Measurements from ENCODE around the gene MEOX2. TPM values are rescaled to one million over a fixed set of nuclear protein-coding genes. Genes with fewer than 3 reads are reported as not detected.

The MEOX2 gene
- total and polyA plus RNA-seq, 2 of the 13 experiments (the other 11 are each of a cell fraction or from before 2014, with no cell fraction given): not detected

DNA sequence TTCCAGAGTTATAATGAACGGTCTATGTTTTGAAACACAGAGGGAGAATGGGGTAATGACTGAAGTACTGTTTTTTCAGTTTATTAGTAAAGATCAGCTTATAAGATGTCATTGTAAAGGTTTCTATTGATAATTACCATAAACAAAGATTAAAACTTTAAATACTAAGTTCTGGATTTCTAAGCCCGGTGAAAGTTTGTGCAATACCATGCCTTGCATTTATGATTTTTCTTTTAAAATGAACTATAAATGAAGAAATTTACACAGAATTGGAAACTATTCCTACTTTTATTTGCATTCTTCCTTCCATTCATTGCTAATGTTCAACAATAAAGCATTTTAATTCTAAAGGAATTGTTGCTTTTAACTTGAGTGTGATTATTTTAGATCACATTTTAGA is 4.9 kb downstream of the MEOX2 start:
- no peak for DNase-seq (ENCODE audit: low spot score)
- POLR2A ChIA-PET: no interaction called here
- CTCF ChIA-PET (ENCODE audit: low intra/inter-chr PET ratio, low total read pairs): no interaction called here

More for the DNA sequence above, 4.9 kb downstream of the MEOX2 start:
- H3K4me1 ChIP-seq (ENCODE audit: insufficient read depth, low read length): no peaks in the 10 kb centered on the region
- TF ChIP-seq, protein P1, sequence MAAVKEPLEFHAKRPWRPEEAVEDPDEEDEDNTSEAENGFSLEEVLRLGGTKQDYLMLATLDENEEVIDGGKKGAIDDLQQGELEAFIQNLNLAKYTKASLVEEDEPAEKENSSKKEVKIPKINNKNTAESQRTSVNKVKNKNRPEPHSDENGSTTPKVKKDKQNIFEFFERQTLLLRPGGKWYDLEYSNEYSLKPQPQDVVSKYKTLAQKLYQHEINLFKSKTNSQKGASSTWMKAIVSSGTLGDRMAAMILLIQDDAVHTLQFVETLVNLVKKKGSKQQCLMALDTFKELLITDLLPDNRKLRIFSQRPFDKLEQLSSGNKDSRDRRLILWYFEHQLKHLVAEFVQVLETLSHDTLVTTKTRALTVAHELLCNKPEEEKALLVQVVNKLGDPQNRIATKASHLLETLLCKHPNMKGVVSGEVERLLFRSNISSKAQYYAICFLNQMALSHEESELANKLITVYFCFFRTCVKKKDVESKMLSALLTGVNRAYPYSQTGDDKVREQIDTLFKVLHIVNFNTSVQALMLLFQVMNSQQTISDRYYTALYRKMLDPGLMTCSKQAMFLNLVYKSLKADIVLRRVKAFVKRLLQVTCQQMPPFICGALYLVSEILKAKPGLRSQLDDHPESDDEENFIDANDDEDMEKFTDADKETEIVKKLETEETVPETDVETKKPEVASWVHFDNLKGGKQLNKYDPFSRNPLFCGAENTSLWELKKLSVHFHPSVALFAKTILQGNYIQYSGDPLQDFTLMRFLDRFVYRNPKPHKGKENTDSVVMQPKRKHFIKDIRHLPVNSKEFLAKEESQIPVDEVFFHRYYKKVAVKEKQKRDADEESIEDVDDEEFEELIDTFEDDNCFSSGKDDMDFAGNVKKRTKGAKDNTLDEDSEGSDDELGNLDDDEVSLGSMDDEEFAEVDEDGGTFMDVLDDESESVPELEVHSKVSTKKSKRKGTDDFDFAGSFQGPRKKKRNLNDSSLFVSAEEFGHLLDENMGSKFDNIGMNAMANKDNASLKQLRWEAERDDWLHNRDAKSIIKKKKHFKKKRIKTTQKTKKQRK (IDR thresholded peaks at IDR 0.05; ENCODE audit: low read length): no peak
- no peak for TF ChIP-seq RBM39 (IDR thresholded peaks at IDR 0.05; ENCODE audit: low read depth, low read length, poor library complexity, severe bottlenecking)
- TF ChIP-seq NFAT5 (CRISPR knock-in tag; IDR thresholded peaks at IDR 0.05): no peak
- TF ChIP-seq TOPORS (CRISPR knock-in tag; IDR thresholded peaks at IDR 0.05): no peak
- TF ChIP-seq ZNF350 (CRISPR knock-in tag; IDR thresholded peaks at IDR 0.05; ENCODE audit: borderline replicate concordance, low read depth): no peak
- TF ChIP-seq RXRB (CRISPR knock-in tag; IDR thresholded peaks at IDR 0.05; ENCODE audit: borderline replicate concordance): no peak
- TF ChIP-seq ZBTB37 (CRISPR knock-in tag; IDR thresholded peaks at IDR 0.05): no peak
- TF ChIP-seq MXI1 (IDR thresholded peaks at IDR 0.05; ENCODE audit: borderline replicate concordance, low read depth, low read length): no peak
- H3K9ac ChIP-seq (ENCODE audit: insufficient read depth, low read depth, low read length): no peak overlapping the region
- in situ Hi-C loops (cut with HindIII; ENCODE audit: extremely low pct_ligation_motif_present, low pct_unique_long_range_greater_than_20kb): no loop called here
- intact Hi-C loops (cut with micrococcal nuclease; ENCODE audit: unreplicated experiment): no loop called here
- H3K27me3 ChIP-seq (ENCODE audit: control insufficient read depth in 1 of 2, insufficient read depth in 2 of 2, low read length in 2 of 2): peaks cover 0 to 7% of the 10 kb centered on the region in 2 experiments; a peak in 2 of 5 replicates
- H4K20me1 ChIP-seq (ENCODE audit: insufficient read depth, low read length): no peaks in the 10 kb centered on the region
- no peaks in the 10 kb centered on the region for H3K9me3 ChIP-seq (ENCODE audit: low read length)
- no peak for ATAC-seq
- H3K4me3 ChIP-seq (replicated peaks in 1 of 3; ENCODE audit: insufficient read depth in 1 of 3, low read depth in 2 of 3, low read length in 3 of 3): no peak overlapping the region
- no peak overlapping the region for H3K27ac ChIP-seq (ENCODE audit: extremely low read length, insufficient read depth, low read length)
- BruUV-seq (replicated peaks): no TSS peak
- no peaks in the 10 kb centered on the region for H3K36me3 ChIP-seq (replicated peaks in 1 of 2; ENCODE audit: control insufficient read depth in 1 of 2, insufficient read depth in 2 of 2, low read length in 2 of 2)
- H3K79me2 ChIP-seq (ENCODE audit: insufficient read depth, low read length): no peaks in the 10 kb centered on the region
- no peak for FAIRE-seq
- H3K4me2 ChIP-seq (ENCODE audit: low read depth, low read length): no peak overlapping the region
- WGBS (ENCODE audit: low lambda C conversion rate): 0% methylated on average over 2 of the region's 2 CpGs
- no peak overlapping the region for H2AFZ ChIP-seq (ENCODE audit: low read length)
